OCI-M2 (cell line): Measurements from ENCODE around the gene CYGB.

Experiments used
- DNase-seq: peaks from one replicate; lab custom pipeline; 2025; ENCODE audit not compliant: unreplicated experiment; lab: John Stamatoyannopoulos, UW

CYGB gene

GRCh38 chr17:76501827-76502307, 35.6 kb downstream of the CYGB start:
- DNase-seq: no peak

DNA sequence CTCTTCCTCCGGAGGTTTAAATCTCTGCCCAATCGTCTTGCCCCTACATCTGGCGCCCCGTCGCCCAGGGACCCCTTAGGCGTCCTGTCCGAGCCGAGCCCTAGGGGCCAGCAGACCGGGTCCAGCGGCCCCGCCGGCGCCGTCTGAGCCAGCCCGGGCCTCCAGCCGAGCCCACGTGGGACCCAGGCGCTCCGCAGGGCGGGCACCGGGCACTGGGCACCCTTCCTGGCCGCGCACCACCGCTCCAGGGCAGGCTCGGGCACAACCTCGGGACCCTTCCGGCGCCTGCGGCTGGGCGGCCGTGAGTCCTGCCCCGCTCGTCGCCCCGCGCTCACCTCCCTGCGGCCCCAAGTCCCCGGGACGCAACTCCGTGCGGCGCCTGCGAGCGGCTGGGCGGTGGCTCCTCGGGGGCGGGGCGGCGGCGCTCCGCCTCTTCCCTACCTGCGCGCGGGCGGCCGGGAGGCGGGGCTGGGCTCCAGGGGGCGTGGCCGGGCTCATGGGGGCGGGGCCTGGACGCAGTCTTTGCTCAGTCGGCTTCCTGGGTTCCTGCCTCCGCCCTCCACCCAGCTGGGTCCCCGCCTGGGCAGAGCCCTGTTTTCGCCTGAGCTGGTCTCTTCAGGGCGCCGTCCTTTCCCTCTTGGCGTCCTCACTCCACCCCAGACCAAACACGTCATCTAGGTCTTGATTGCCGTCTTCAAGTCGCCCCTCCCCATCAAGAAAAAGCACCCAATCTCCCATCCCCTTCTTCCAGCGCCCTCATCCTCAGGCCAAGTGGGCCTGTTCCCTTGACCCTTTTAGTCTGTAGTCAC, 36.3 kb downstream of the CYGB start, which contains the start of gene RHBDF2:
Gene RHBDF2 (minus strand): TSS at position 406 of the 809 bp plus-strand sequence. CDS start 19,899 bp downstream, outside the sequence.
- DNase-seq: peak; percentile 19

DNA sequence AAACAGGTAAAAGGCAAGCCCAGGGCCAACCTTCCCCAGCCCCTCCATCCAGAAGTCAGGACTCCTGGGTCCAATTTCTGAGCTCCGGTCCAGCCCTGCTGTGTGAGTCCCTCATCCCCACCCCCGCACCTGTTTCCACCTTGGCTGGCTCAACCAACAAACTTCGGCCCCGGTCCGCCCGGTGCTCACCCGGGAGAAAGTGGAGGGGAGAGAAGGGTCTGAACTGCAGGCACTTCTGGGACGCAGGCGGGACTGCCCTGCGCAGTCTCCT, 36.8 kb downstream of the CYGB start:
- no peak for DNase-seq

- no peak for DNase-seq
Observed at GRCh38 chr17:76500074-76500746, 37.3 kb downstream of the CYGB start.

- no peak for DNase-seq
Observed at GRCh38 chr17:76499267-76499667, 38.2 kb downstream of the CYGB start.

GRCh38 chr17:76498876-76499251, 38.6 kb downstream of the CYGB start:
- DNase-seq: no peak

DNA sequence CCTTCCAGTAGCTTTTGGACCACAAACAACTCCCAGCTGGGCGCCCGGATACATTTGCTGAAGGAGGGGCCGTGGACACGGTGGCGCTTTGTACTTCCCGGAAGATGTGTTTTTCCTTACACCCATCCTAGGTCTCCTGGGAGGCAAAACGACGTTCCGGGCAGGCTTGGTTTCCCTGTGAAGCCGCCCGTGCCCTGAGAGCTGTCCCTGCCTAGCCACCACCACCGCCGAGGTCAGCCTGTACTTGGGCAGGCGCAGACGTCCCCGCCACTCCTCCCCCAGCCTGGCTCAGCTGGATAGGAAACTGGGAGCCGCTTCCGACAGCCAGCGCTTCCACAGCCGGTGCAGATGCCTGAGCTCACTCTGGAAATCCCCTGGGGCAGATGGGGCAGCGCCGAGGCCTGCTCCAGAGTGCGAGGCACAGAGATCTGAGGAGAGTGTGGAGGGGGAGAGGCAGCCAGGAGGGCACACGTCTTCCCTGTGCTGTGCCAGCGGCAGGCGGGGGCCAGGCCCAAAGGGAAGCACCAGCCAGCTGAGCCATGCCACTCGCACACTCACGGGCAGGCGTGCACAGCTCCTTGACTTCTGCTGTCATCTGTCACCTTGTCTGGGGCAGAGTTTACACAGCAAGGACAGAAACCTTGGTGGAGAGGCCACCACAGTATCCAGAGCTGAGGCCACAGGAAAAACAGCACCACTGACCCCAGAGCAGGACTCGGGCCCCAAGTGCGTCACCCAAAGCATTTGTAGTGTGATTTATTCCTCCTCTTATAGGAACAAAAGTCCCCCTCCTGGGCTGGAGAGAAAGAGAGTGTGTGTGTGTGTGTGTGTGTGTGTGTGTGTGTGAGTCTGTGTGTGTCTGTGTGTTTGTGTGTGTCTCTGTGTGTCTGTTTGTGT, 39.3 kb downstream of the CYGB start:
- DNase-seq: no peak

- DNase-seq: no peak
Observed at GRCh38 chr17:76497699-76497978, 39.9 kb downstream of the CYGB start.

DNA sequence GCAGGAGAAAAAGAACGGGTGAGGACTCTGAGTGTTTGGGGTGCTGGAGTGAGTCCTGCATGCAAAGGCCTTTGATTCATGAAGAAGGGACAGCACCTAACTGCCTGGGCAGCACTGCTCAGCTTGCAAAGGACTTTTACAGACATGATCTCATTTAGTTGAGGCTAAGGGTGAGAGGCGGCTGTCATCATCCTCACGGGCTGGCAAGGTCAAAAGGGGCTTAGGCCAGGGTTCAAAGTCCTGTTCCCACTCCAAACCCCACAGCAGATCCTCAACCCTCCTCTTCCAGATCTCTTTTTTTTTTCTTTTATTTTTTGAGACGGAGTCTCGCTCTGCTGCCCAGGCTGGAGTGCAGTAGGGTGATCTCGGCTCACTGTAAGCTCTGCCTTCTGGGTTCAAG, 41.0 kb downstream of the CYGB start:
- no peak for DNase-seq

- DNase-seq: no peak
Observed at GRCh38 chr17:76495663-76496400, 41.7 kb downstream of the CYGB start.

GRCh38 chr17:76493505-76494167, 43.9 kb downstream of the CYGB start:
- no peak for DNase-seq

DNA sequence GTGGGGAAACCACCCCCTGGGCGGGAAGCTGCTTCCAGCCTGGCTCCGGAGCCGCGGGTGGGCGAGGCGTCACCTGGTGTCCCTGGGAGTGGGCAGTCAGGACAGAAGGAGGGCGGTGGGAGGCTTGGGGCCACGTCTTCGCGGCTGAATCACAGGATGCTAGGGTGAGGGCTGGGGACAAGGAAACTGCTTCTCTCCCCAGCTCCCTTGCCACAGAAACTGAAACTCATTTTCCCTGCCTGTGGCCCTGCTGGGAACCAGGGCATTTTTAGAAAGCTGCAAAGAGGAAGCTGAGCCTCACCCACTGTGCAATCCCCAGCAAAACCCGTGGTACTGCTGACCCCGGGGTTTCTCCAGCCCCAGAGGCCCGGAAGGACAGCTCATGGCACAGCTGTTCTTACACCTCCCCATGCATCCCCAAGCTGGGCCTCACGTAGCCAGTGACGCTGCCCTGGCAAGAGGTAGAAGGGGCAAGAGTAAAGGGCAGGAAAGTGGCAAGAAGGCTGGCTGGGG, 44.5 kb downstream of the CYGB start:
- no peak for DNase-seq

DNA sequence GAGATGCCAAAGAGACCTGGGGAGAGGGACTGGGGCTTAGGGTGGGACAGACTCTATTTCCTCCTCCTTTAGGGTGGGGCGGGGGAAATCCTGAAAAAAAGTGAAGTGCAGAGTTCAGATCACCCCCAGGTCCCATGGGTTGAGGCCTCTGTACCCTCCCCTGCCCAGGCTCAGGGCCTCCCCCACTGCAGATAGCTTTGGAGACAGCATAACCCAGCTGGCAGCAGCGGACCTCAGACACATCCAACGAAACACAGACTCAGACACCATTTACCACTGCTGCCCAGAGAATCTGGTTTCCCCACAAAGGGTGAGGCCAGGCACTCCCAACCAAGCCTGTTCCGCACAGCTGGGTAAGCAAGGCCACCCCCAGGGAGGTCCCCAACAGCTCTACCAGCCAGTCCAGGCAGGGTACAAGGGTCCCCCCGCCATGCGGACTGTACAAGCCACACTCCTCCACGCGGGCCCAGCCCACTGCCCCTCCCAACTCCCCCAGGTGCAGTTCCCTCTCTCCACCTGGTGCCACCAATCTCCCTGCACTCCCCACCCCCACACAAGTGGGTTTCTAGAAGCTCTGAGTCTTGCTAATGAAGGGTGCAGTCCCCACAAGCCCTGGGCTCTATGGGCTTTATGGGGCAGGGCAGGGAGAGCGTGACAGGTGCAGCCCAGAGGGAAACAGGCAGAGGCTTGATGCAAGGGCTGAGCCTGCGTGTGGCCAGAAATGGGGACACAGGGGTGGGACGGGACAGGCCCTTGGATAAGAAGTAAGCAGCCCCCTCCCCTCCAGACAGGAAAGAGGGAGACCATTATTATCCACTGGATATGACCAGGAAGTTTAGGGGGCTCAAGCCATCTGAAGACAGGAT, 45.2 kb downstream of the CYGB start:
- DNase-seq: no peak

DNA sequence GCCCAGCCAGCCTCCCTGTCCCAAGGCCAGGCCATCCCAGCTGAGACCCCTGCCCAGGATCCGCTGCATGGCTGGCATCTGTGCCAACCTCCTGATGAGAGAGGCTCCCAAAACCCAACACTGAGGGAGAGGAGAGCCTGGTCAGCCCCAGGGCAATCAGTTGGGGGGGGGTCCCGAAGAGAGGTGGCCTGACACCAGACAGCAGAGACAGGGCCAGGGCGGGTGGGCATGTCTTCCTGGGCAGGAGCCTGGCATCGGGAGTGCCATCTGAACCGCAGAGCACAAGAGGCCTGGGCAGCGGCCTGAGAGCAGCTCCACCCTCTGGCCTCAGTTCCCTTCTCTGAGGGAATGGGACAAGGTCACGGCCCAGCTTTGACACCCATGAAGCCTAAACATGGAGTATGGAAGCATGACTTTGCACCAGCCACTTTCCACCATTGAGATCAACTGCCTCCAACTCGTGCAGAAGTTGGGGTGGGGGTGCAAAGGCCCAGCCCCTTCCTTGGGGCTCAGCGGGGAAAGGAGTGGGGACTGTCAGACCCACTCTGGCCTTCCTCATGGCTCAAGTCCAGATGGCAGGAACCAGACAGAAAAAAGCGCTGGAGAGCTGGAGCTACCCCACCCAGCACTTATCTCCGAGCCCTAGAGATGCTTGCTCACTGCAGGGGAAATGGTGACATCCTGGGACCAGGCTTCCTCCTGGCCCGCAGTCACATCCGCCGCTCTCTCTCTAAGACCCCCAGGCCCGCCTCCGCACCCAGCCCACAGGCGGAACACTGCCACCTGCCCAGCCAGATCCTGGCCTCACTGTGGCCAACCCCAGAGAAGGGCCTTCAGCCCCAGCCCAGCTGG, 46.0 kb downstream of the CYGB start:
- no peak for DNase-seq

DNA sequence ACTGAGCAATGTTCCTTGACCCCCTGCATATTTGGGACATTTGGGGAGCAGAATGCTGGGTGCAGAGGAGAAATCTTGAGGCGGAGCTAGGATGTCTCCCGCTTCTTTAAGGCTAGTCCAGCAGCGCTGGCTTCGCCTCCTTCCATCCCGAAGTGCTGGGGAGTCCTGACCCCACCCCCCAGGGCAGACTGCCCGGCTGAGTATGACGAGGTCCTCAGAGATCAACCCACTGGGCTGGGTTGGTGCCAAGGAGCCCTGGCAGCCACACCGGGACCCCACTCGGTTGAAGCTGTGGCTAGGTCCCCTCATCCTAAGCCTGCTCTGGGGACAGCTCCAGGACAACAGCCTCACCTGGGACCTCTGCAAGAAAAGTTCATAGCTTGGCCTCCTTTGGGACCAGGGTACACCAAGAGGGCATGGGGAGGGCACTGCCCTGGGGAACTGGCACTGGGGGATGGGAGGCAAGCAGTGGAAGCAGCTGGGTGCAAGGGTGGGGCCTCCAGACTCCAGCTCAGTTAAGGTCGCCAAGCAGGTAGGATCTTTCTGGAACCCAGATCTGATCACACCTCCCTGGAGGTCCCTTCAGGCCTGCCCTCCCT, 47.3 kb downstream of the CYGB start:
- DNase-seq: no peak

DNA sequence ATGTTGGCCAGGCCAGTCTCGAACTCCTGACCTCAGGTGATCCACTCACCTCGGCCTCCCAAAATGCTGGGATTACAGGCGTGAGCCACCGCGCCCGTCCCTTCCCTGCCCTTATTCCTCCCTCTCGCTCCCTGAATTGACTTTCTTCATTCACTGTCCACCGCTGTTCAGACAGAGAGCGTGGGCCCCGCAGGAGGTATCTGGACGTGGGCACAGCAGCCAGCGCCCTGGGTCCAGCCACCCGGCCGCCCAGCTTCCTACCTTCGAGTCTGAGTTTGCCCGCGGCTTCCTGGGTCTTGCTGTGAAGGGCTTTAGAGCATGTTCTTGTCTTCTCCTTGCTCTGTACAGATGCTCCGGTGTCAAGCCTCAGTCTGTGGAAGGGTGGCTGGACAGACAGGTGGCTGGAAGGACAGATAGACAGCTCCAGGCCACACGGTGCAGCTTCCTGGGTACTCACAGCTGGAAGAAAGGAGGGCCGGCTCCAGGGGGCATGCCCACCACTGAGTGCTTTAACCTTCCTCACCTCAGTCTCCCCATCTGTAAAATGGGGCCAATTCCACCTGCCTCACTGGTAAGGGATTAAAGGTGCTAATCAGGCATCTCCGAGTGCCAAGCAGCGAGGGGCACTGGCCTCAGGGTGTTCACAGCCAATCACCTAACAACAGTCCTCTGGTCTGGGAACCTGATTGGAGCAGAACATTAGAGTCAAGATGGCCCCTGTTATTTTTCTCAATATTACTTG, 49.9 kb downstream of the CYGB start:
- no peak for DNase-seq

- DNase-seq: no peak
Observed at GRCh38 chr17:76485569-76485968, 51.9 kb downstream of the CYGB start.
